Measurements from ENCODE around the gene ZFP36.

DNA sequence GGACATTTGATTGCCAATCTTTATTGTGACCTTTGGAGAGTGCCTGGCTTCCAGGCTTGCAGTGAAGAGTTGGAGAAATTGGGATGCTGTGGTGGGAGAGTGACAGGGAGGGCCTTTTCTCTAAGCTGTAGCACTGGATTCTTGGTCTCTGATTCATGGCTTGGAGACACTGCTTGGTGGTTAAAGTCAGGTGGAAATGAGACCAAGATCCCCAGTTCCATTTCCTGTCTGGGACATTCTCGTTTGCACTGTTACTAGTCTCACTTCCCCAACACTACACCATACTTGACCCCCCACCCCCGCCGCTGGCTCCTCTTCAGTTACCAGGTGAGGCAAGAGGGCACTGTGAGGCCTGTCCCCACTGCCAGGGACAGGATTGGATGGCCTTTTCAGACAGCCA is 41.6 kb downstream of the ZFP36 start:
- TF ChIP-seq, protein P1, sequence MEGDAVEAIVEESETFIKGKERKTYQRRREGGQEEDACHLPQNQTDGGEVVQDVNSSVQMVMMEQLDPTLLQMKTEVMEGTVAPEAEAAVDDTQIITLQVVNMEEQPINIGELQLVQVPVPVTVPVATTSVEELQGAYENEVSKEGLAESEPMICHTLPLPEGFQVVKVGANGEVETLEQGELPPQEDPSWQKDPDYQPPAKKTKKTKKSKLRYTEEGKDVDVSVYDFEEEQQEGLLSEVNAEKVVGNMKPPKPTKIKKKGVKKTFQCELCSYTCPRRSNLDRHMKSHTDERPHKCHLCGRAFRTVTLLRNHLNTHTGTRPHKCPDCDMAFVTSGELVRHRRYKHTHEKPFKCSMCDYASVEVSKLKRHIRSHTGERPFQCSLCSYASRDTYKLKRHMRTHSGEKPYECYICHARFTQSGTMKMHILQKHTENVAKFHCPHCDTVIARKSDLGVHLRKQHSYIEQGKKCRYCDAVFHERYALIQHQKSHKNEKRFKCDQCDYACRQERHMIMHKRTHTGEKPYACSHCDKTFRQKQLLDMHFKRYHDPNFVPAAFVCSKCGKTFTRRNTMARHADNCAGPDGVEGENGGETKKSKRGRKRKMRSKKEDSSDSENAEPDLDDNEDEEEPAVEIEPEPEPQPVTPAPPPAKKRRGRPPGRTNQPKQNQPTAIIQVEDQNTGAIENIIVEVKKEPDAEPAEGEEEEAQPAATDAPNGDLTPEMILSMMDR (IDR thresholded peaks at IDR 0.05), result no peak
- TF ChIP-seq POLR2A (IDR thresholded peaks at IDR 0.05) (no peak), EP300 (IDR thresholded peaks at IDR 0.05; ENCODE audit: low read depth) (no peak)
